HG03354 (cell line): ENCODE results near the gene SLC6A6.
"Not testable (repeated sequence)": the region's sequence is repeated elsewhere in the genome, so short reads cannot be mapped to it uniquely, and the experiment has no call there.

Source experiments
- ATAC-seq: cut with Tn5 transposase; IDR thresholded peaks from one replicate; pipeline ENCODE4 v1.9.1; 2021; ENCODE audit warnings: mild to moderate bottlenecking; ENCODE audit not compliant: unreplicated experiment, poor library complexity, severe bottlenecking

SLC6A6 gene

DNA sequence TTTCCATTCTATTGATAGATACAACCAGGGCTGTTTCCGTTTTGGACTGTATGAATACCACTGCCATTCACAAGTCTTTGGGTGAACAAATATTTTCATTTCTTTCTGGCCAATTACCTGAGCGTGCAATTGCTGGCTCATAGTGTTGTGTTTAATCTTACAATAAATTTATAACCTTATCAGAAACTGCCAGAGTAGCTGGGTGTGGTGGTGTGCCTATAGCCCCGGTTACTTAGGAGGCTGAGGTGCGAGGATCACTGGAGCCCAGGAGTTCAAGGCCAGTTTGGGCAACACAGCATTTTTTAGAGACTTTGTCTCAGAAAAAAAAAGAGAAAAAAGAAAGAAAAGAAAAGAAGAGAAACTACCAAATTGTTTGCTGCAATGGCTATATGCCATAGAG lies 5.4 kb upstream of the SLC6A6 start:
- ATAC-seq, result no peak

DNA sequence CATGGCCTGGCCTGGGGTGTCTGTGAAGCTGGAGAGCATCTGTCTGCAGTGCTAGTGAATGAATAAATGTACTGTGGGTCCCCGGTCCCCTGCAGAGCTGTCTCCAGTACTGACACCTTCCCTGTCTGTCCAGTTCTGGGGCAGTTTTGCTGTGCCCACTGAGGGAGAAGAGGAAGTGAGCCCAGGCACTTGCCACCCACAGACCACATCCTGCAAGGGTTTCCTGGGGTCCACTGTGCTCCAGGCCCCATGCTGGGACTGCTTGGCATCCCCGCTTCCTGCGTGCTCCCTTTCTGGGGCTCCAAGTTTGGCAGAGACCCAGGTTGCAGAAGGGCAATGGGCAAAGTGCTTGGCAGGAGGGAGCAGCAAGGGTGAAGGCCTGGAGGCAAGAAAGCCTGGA lies 4.9 kb upstream of the SLC6A6 start:
- no peak for ATAC-seq

DNA sequence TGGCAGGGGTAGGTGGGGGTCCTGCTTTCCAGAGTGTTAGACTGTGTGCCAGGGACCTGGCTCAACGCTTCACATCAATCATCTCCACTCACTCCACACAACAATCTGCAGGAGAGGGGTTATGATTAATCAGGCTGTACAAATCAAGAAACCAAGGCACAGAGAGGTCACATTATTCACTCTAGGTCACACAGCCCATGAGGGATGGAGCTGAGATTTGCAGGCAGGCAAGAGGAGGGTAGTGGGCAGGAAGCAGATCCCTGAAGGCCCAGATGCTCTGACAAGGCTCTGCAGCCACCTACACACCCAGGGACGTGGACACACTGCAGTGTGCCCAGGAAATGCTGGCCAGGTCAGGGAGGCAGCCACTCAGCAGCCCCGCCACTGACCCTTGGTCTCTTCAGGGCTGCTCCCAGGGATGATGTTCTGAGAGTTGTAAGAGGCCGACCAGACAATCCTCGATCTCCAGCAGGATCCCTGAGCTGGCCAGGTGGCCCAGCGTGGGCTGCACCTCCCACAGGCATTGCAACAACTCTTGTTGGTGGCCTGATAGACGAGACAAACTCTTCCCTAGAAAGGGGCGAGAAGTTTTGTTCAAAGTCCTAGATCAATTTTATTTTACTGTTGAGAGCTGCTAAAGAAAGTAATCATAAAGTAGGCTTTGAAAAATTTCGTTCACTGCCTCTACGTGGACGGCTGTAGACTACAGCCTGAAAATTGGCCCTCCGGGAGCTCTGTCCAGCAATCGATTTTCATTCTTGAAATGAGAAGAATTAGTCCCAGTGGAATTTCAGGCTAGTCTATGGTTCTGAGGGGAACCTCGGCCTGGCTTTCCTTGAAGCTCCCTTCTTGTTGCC lies 4.2 kb upstream of the SLC6A6 start:
- ATAC-seq, result no peak

DNA sequence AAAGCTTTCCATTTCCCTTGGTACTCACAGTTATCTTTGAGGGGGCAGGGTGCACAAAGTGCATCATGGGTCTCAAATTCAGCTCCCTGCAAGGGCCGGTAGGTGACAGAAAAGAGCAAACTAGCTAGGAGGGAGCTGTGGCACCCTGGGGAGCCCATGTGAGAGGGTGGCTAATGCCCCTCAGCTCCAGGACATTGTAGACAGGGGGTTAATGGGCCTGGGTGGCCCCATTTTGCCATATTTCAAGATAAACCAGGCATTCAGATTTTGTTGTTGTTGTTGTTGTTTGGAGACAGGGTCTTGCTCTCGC lies 3.7 kb upstream of the SLC6A6 start:
- no peak for ATAC-seq

DNA sequence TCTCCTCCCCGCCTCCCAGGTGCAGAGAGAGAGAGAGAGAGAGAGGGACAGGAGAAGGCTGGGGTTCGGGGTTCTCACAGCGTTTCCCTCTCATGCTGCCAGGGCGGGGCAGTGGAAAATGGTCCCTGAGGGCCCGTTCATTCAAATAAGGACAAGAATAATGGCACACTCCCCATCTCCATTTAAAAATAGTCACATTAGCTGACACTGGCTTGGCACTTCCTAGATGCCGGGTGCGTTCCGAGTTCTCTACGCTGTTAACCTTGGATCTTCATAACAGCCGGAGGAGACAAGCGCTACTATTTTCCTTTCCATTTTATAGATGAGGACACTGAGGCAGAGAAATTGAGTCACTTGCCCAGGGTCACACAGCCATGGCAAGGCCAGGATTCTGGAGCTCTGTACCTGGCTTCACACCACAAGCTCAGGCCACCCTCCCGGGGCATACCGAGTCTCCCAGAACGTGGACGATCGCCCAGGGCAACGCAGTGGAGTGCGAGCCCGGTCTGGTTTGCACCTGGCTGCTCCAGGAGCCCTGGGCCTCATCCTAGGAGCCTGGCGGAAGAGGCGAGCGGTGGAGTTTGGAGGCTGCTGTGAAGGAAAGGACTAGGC lies 608 bp upstream of the SLC6A6 start:
- no peak for ATAC-seq

DNA sequence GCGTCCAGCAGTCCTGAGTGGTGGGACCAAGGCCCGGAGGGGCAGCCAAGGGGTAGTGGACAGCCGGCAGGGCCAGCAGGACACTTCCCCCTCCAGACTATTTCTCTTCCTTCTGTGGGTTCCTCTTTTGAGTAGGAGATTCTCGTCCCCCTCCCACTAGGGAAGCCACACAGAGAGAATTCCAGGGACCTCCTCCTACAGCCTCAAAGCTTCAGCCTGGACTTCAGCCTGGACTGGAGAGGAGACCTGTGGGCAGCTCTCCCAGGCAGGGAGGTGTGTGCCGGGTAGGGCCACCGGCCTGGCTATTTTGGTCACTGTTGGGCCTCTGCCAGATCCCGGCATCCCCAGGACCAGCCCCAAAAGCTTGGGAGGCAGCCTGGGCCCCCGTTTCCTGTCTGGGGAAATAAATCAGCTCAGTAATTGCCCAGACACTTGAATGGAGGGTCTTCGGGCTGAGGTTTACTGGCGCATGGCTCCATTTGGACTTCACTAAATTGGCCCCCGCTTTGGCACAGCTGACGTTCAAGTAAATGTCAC lies 1.3 kb downstream of the SLC6A6 start:
- no peak for ATAC-seq

DNA sequence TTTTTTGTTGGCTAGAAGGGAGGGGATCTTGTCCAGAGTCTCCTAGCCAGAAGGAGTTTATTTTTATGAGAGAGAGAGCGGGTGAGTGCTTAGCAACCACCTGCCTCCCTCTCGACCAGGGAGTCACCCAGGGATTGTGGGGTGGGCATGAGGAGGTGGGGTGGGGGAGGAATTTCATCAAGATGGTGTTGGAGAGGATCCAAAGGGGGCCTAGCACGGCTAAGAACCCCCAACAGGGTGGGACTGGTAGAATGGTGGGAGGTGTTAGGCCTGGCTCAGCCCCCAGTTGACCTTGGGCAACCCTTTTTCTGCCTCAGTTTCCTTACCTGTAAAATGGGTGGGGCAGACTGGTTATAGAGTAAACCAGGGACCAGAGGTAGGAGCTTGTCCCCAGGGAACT lies 1.8 kb downstream of the SLC6A6 start:
- ATAC-seq, result no peak

DNA sequence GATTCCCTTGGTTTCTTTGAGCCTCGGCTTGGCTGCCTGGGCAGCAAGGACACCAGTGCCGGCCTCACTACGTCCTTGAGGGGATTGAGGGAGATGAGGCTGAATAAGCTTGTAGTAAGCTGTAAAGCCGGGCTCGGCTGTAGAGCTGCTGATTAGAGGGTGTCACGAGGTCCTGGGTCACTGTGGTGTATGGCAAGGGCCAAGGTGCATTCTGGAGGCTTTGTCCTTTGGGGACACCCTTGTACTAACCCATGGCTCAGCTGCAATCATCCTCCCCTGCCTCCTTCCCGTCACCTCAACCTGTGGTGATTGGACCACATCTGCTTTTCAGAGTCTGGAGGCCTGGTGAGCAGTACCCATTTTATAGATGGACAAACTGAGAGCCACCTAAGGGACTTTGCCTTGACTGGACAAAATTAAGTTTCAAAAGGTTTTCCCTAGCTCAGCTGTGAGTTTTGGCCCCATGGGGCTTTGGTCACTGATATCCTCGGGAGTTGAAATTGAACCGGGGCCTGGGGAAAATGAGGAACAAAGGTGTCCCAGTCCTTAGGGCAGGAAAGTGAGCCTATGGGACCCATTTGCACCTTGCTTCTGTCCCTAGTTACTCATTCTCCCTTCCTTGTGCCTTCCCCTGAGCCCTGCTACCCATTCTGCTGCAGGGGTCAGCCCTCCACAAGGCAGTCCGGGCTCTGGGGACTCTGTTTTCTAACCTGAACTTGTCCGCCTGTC lies 2.4 kb downstream of the SLC6A6 start:
- no peak for ATAC-seq

DNA sequence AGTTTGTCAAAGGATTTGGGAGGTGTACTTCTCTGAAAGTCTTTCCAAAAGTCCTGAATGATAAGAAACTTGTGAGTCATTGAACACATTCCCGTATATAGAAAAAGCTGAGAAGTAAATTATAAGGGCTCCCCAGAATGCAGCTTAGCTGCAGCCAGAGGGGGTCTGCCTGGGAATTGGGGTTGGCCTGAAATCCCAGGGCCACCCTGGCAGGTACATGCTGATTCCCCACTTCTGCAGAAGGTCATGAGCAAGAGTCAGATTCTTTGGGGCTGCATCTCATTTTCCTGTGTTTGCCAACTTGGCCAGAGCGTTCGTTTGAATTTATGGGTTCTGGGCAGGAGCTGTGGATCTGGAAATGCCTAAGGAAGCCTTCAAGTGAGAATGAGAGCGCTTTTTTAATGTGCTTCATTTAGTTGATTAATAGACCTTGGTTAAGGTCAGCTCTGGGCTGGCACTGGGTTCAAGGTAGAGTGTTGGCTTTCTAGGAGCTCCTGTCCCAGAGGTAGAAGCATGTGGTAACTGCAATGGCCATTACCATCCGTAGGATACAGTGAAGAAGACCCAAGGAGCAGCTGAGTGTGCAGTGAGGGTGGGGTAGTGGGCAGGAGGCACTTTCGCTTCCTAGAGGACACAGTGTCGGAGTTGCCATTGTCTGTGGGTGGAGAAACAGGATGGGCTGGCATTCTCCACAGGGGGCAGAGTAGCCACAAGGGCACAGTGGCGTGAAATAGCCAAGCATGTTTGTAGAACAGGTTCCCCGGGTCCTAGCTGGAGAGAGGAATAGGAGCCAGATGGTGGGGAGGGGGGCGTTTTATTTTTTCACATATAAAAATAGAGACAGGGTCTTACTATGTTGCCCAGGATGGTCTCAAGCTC lies 3.2 kb downstream of the SLC6A6 start:
- no peak for ATAC-seq

DNA sequence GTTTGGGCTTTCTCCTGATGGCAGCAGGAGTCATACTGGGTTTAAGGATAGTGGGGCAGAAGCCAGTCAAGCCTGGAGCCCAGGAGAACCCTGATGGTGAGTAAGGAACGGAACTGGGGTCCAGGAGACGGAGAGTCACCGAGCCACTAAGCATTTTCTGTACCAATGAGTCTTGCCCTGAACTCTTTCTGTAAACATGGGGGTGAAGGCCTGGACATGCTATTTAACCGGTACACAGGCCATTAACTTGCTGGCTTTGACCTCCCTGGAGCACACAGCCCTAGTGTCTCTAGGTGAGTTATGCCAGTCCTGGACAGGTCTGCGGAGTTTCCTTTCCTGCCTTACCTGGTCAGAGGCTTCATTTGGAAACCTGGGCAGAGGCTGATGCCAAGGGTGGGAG lies 3.9 kb downstream of the SLC6A6 start:
- no peak for ATAC-seq

DNA sequence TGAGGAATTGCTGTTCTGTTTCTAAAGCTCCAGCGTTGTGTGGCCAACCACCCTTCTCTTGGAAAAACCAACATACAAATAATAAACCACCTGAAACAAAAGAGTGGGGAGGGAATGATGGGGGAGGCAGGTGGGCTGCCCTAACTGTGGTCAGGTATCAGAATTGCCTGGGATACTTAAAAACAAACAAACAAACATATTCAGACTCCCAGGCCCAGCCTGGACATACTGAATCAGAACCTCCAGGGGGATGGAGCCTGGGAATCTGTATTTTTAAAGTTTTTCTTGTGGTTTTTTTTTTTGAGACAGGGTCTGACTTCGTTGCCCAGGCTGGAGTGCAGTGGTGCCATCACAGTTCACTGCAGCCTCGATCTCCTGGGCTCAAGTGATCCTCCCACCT lies 4.4 kb downstream of the SLC6A6 start:
- ATAC-seq, result no peak

DNA sequence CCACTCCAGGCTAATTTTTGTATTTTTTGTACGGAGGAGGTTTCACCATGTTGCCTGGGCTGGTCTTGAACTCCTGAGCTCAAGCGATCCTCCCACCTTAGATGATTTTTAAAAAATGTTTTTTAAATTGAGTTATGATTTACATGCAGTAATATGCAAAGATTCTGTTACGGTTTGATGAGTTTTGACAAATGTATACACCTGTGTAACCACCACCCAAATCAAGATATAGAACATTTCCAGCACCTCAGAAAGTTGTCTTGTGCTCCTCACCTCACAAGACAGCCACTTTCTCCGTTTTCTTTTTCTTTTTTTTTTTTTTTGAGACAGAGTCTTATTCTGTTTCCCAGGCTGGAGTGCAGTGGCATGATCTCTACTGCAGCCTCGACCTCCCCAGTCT lies 4.8 kb downstream of the SLC6A6 start:
- ATAC-seq, result no peak

DNA sequence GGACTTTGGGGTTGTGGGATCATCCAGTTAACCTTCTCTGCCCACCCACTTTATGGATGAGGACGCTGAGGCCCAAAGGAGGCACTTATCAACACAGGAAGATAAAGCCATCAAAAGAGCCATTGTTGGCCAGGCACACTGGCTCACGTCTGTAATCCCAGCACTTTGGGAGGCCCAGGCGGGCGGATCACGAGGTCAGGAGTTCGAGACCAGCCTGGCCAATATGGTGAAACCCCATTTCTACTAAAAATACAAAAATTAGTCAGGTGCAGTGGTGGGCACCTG lies 7.3 kb downstream of the SLC6A6 start:
- ATAC-seq, result not testable (repeated sequence)

DNA sequence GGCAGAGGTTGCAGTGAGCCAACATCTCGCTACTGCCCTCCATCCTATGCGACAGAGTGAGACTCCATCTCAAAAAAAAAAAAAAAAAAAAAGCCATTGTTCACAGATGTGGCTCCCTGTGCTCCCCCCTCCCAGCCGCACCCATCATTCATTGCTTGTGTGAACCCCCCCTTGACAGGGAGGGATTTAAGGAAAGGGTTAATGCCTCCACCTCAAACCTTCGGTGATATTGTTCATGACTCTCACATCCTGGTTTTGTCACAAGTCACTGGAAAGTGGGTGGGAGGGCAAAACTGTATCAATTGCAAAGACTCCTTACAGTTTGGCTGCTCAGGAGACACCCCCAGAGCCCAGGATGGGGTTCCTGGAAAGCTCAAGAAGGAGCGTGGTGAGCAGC lies 7.7 kb downstream of the SLC6A6 start:
- no peak for ATAC-seq

DNA sequence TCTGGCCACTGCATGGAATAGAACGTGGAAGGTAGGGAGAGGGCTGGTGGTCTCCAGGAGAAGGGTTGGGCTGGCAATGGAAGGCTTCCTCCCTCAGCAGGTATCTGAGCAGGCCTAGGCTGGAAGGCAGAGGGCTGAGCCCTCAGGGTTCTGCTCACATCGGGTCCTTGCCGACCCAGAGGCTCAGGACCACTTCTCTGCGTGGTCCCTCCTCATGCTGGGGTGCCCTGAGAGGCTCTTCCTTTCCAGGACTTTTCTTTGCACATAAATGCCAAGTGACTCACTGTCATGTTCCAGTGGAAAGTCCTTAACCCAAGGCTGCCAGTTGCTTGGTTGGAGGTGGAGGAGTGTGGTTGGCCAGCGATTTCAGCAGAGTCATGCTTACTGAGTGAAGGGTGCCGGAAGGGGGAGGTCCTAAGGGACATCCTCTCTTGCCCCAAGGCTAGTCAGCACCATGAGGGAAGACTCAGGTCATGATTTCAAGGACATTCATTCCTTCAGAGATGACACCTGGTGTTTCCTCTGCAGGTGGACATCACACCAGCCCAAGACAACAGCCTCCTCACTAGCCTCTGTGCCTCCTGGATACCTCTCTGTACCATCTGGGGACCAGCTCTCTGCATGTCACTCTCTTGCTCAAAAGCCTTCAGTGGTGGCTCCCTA lies 8.2 kb downstream of the SLC6A6 start:
- peak; percentile 70 for ATAC-seq

DNA sequence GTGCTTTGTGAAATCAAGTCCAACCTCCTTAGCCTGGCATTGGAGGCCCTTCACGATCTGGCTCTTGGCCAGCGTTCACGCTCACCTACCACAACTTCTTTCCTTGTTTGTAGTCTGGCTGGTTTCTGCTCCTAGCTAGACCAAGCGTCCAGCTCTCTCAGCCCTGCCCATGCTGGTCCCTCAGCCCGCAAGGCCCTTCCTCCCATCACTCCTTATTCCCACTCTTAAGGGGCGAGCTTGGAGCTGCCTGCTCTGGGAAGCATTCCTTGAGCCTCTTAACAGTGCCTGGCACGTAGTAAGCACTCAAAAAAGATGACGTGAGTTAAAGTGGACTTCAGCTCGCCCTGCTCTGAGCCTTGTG lies 8.7 kb downstream of the SLC6A6 start:
- ATAC-seq, result no peak

DNA sequence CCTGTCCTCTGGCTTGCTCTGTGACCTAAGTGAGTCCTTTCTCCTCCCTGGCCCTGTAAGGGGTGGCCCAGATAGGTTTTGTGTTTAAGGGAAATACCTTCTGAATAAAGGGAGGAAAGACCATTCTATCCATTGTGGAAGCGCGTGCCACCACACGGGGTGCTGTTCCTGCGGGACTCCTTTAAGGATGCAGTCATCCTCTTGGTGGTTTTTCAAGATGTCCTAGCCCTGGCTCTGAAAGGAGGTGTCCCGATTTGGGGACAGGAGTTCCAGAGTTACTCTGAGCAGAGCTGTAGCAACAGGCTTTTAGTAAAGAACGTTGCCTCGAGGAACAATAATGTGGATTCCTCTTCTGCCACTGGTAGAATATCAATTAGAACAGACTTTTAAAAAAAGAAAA lies 9.6 kb downstream of the SLC6A6 start:
- no peak for ATAC-seq

DNA sequence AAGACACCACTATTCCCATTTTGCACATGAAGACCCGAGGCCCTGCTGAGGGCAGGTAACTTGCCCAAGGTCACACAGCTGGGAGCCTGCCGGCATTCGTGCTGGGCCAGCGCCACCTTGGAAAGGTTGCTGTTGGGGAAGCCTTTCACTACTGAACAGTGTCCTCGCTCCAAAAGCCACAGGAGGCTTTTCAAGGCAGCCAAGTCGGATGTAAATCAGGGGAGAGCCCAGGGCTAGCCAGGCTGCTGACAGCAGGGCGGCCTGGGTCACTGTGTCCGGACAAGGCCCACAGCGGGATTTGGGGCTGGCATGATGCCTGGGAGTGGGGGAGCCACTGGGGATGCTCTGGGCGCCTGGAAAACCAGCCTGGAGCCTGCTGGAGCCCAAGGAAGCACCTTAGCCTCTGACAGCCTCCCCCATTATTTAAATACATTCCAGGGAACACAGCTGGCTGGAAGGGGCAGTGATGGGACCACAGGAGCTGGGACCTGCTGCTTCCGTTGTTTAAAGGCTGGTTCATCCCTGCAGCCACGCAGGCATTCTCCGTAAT lies 10.5 kb downstream of the SLC6A6 start:
- no peak for ATAC-seq

DNA sequence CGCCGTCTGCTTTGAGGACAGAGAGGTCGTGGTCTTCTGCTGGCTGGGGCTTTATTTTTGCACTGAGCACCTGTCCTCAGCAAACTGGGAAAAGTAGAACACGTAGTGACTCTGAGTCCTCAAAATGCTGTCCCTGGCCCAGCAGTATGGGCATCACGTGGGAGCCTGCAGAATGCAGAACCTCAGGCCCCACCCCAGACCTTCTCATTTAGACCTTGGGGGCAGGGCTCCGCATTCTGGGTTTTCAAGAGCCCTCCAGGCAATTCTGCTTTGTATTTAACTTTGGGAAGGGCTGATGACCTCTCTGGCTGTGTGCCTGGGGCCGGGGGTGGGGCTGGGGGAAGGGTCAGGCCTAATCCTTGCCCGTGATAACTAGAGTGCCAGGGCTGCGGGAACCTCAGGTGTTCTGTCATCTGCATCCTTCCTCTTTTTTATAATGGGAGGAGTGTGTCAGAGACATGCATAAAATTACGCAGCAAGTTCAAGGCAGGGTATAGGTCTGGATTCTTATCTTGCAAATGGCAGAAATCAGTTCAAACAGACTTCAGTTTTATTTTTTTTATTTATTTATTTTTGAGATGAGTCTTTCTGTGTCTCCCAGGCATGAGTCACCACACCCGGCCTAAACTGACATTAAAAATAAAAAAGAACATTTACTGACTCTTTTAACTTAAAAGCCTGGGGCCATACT lies 11.1 kb downstream of the SLC6A6 start:
- ATAC-seq, result no peak
